ENCODE data around the gene STK11.

GRCh38 chr19:1156830-1157615 lies 48.6 kb upstream of the STK11 start:
- no peak for TF ChIP-seq POLR2A (IDR thresholded peaks at IDR 0.05)
- TF ChIP-seq CTCF (IDR thresholded peaks at IDR 0.05), result no peak

Data from thyroid gland (tissue), 4 donors.